Activated CD4-positive, alpha-beta T cell treated with anti-CD3 and anti-CD28 coated beads, Interleukin-10, Interleukin-2, amounts not matched to agents 100 ng/mL and 50 ng/mL, durations not matched to agents 16 hours and 8 hours (primary cell): ENCODE data around the gene CLDN11.

Source experiments
- DNase-seq: peaks from one replicate; pipeline ENCODE4 v3.0.0-alpha.2; 2020

CLDN11 gene

DNA sequence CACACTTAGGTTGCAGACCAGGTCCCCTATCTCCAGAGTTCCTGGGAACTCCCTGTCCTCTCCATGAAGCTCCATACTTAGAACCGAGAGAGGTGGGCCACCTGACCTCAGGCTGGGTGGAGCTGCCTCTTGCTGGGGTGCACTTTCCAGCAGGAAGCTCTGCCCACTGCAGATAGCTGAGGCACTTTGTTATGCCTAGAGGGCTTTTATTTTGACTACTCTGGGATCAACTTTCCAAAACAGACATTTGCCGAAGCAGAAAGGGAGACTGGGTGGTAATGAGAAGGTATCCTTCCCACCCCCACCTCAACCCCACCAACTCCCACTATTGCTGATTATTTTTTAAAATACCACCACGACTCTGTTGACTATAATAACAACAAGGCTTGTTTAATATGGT, 54.7 kb downstream of the CLDN11 start:
- DNase-seq, result no peak

- DNase-seq, result no peak
Measured at GRCh38 chr3:170475092-170475685, 56.5 kb downstream of the CLDN11 start.

DNA sequence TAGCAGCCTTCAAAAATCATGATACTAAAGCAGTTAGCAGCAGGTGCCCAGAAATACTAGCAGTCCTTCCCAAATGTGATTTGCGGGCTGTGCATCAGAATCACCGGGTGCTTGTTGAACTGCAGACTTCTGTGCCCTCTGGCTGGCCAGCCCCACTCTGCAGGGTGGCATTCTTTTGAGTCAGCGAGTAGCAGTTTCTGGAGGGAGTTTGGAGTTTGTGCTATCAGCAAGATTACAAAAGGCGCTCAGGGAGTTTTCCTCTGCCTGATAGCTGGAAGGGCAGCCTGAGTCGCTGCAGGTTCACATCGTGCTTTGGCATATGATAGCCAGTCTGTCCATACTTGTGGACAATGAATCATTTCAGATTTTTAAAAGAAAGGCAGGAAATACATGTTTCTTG, 57.6 kb downstream of the CLDN11 start:
- no peak for DNase-seq

DNA sequence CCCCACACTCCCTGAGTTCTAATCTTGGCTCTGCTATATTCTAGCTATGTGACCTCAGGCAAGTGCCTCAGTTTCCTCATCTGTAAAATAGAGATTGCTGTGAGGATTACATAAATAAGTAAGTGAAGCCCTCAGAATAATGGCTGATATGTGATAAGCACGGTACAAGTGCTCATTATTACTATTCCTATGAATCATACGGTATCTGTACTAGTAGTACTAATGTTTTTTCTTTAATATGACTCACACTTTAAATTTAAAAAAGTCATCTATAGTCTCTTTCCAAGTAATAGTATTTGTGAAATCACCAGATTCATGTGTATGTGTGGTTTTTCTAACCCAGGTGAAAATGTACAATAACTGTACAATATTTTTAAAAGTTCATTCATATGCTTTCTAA, 58.7 kb downstream of the CLDN11 start:
- DNase-seq, result peak; percentile 21

DNA sequence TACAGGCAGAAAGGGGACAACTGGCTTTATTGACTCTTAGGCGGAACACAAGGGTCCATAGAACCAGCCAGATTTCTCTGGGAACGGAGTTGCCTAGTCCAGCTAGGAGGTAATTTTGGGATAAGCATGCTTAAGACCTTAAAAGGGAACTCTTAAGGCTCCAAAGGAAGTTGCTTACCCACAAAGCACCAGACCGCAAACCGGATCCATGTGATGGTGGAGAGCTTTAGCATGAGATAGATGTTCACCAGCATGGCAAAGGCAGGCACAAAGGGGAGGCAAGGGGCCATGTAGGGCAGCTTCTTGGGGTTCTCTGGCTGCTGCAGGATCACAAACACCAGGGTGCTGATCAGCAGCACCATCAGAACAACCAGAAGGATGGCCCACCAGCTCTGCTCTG, 61.4 kb downstream of the CLDN11 start:
- DNase-seq, result no peak

DNA sequence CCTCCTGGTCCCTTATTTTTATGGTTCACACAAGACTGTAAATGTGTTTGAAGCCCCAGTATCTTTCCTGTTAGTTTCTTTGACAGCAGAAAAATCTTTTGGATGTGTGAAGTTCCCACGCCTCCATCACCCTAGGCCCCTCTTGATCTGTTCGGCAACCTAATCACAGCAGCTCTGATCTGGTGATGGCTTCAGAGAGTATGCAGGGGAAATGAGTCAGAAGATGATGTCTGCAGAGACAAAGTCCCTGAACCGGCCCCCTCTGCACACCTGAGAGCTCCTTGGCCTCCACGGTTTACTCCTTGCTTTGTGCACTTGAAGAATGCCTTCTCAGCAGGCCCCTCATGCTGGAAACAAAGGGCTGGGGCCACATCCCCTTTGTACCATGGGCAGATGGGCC, 63.5 kb downstream of the CLDN11 start:
- no peak for DNase-seq

- no peak for DNase-seq
Measured at GRCh38 chr3:170483485-170484262, 65.0 kb downstream of the CLDN11 start.
